Skeletal muscle tissue (tissue), 4 donors: ENCODE results near the gene AKAP6. TPM values are rescaled to one million over a fixed set of nuclear protein-coding genes. Genes with fewer than 3 reads are reported as not detected.
A peak's percentile ranks its signal among the peaks of the same experiment; 100 is the strongest.
"Not testable (repeated sequence)": the region's sequence is repeated elsewhere in the genome, so short reads cannot be mapped to it uniquely, and the experiment has no call there.

Experiments
- H3K27ac ChIP-seq: one replicate; pipeline ENCODE4 v1.7.0; 2013; ENCODE audit warnings: mild to moderate bottlenecking, low read depth, low read length, inconsistent platforms
- H3K27me3 ChIP-seq, 3 donors: one replicate each; pipeline ENCODE4 v1.7.0; 2013; ENCODE audit warnings: low read length in 3 of 3; ENCODE audit not compliant: control insufficient read depth in 3 of 3, insufficient read depth in 3 of 3
- H3K36me3 ChIP-seq, 3 donors: one replicate each; pipeline ENCODE4 v1.7.0; 2013; ENCODE audit warnings: low read length in 3 of 3; ENCODE audit not compliant: control insufficient read depth in 3 of 3, insufficient read depth in 3 of 3
- H3K4me1 ChIP-seq, 3 donors: one replicate each; pipeline ENCODE4 v1.7.0; 2013; ENCODE audit warnings: low read length in 3 of 3, mild to moderate bottlenecking in 3 of 3; ENCODE audit not compliant: control insufficient read depth in 3 of 3, insufficient read depth in 3 of 3
- H3K4me3 ChIP-seq, 3 donors: one replicate each; pipeline ENCODE4 v1.7.0; 2013; ENCODE audit warnings: low read length in 3 of 3
- H3K9ac ChIP-seq, 3 donors: one replicate each; pipeline ENCODE4 v1.7.0; 2013; ENCODE audit warnings: low read length in 3 of 3, mild to moderate bottlenecking in 3 of 3, moderate library complexity in 2 of 3, low read depth in 1 of 3
- H3K9me3 ChIP-seq, 3 donors: one replicate each; pipeline ENCODE4 v1.7.0; 2013; ENCODE audit warnings: low read length in 3 of 3; ENCODE audit not compliant: control insufficient read depth in 3 of 3
- total RNA-seq: library from RNA; depleted of rRNA; stranded (reverse); fragments of >200 nt; gene quantifications from one replicate; pipeline ENCODE4 v1.2.3, GENCODE V29; 2014
- donor health status: Osteomylitis.

AKAP6 gene
- total RNA-seq, 1 donor from 2014 or later, result 102 TPM

DNA sequence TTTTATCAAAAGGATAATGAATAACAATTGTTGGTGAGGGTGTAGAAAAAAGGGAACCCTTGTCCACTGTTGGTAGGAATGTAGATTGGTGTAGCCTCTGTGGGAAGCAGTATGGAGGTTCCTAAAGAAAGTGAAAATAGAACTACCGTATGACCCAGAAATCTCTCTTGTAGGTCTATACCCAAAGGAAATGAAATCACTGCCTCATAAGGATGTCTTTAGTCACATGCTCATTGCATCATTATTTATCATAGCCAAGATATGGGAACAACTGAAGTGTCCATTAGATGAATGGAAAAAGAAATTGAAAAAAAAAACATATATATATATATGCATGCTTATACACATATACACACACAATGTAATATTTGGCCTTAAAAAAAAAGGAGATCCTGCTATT, 450.7 kb downstream of the AKAP6 start:
- Histone ChIP-seq H3K9me3 (no peaks in the 10 kb centered on the region), H3K4me3 (no peak overlapping the region), H3K27ac (no peak overlapping the region), H3K9ac (no peak overlapping the region), H3K27me3 (no peaks in the 10 kb centered on the region), H3K4me1 (no peaks in the 10 kb centered on the region), H3K36me3 (peaks cover 0 to 2% (median 0%) of the 10 kb centered on the region in 3 donors)

DNA sequence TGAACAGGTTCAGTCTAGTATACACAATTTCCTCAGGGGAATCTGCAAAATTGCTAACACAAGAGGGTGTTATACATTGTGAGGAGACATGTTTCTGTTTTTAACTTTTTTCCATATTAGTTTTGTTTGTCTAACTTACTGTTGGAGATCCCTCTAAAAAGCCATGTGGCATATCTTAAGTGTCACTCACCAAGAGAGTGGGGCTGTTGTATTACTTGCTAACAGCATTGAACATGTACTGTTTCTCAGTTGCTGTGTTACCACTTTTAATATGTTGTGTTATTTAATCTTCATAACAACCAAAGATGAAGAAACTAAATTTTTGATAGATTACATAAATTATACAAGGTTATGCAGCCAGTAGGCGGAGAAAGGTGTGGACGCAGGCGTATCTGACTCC, 455.3 kb downstream of the AKAP6 start:
- no peak overlapping the region for H3K9ac ChIP-seq
- no peak overlapping the region for H3K4me3 ChIP-seq
- no peaks in the 10 kb centered on the region for H3K27me3 ChIP-seq
- H3K9me3 ChIP-seq, result no peaks in the 10 kb centered on the region
- H3K4me1 ChIP-seq, result no peaks in the 10 kb centered on the region
- peaks cover 2 to 7% (median 4%) of the 10 kb centered on the region in 3 donors for H3K36me3 ChIP-seq
- H3K27ac ChIP-seq, result no peak overlapping the region

DNA sequence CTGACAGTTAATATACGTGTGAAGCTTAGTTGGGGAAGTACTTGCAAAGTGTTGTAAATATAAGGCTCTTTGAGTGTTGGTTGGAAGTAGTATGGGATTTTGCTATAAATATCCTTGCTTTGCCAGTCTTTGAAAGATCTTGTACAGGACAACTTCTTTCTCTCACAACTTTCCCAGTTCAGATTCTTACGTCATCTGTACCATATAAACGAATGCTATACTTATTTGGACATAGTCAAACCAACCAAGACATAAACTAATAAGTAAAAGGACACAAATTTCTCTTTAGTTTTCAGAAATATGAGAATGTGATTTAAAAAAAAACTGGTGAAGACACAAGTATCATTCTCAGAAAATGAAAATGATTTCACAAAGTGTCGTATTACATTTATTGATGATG, 456.5 kb downstream of the AKAP6 start:
- no peaks in the 10 kb centered on the region for H3K4me1 ChIP-seq
- no peak overlapping the region for H3K9ac ChIP-seq
- no peaks in the 10 kb centered on the region for H3K27me3 ChIP-seq
- no peaks in the 10 kb centered on the region for H3K9me3 ChIP-seq
- no peak overlapping the region for H3K4me3 ChIP-seq
- no peak overlapping the region for H3K27ac ChIP-seq
- peaks cover 2 to 9% (median 7%) of the 10 kb centered on the region in 3 donors for H3K36me3 ChIP-seq

DNA sequence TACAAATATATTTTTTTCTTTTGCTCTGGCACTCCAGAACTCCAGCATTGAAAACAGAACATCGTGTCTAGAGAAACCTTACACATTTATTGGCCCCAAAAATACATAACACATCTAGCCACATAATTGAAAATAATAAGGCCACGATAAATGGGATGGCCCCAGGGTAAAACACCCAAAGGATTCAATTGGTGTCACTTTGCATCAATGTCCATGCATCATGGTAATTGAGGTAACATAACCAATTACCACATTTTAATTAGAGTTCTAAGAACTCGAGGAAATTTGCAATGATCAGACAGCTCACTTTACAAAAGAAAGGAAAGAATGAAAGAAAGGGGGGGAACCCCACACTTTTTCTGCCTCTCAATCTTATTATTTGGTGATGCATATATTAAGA, 457.8 kb downstream of the AKAP6 start:
- H3K4me3 ChIP-seq, result no peak overlapping the region
- no peak overlapping the region for H3K27ac ChIP-seq
- no peaks in the 10 kb centered on the region for H3K4me1 ChIP-seq
- peaks cover 2 to 9% (median 7%) of the 10 kb centered on the region in 3 donors for H3K36me3 ChIP-seq
- no peaks in the 10 kb centered on the region for H3K9me3 ChIP-seq
- H3K27me3 ChIP-seq, result no peaks in the 10 kb centered on the region
- no peak overlapping the region for H3K9ac ChIP-seq

DNA sequence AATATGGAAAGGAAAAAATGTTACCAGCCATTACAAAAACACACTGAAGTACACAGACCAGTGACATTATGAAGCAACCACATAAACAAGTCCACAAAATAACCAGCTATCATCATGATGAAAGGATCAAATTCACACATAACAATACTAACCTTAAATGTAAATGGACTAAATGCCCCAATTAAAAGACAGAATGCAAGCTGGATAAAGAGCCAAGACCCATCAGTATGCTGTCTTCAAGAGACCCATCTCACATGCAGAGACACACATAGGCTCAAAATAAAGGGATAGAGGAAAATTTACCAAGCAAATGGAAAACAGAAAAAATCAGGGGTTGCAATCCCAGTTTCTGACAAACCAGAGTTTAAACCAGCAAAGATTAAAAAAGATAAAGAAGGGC, 463.9 kb downstream of the AKAP6 start:
- H3K9me3 ChIP-seq, H3K4me3 ChIP-seq, H3K9ac ChIP-seq, H3K4me1 ChIP-seq, H3K27me3 ChIP-seq, H3K27ac ChIP-seq, H3K36me3 ChIP-seq: not testable (repeated sequence)

DNA sequence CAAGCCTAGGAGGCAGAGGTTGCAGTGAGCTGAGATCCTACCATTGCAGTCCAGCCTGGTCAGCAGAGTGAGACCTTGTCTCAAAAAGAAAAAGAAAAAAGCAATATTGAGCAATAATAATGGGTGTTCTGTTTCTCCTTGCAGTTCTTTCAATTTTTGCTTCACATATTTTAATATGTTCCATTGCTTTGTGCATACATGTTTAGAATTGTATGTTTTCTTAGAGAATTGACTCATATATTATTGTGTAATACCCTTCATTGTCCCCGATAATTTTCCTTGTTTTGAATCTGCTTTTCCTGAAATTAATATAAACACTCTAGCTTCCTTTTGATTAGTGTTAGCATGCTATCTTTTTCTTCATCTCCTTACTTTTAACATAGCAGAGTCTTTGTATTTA, 471.2 kb downstream of the AKAP6 start:
- H3K9ac ChIP-seq, result no peak overlapping the region
- no peaks in the 10 kb centered on the region for H3K4me1 ChIP-seq
- no peaks in the 10 kb centered on the region for H3K27me3 ChIP-seq
- no peak overlapping the region for H3K27ac ChIP-seq
- H3K36me3 ChIP-seq, result peaks cover 0 to 3% (median 0%) of the 10 kb centered on the region in 3 donors
- no peak overlapping the region for H3K4me3 ChIP-seq
- peaks cover 0 to 12% (median 0%) of the 10 kb centered on the region in 3 donors for H3K9me3 ChIP-seq

DNA sequence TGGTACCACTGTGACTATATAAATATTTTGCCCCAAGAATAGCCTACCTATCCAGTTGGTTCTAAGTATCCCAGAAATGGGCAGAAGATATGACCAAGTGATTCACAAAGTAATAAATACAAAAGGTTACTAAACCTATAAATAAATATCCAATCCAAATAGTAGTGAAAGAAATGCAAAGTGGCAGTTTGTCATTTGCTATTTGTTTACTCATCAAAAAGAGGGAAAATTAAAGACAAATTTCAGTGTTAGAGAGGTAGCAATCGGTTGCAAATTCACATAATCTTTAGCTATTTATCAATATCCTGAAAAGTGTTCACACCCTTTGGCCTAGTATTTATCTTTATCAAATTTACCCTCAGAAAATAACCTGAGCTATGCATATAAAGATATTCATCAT, 473.2 kb downstream of the AKAP6 start:
- no peaks in the 10 kb centered on the region for H3K27me3 ChIP-seq
- no peak overlapping the region for H3K4me3 ChIP-seq
- no peaks in the 10 kb centered on the region for H3K4me1 ChIP-seq
- peaks cover 0 to 3% (median 0%) of the 10 kb centered on the region in 3 donors for H3K36me3 ChIP-seq
- no peak overlapping the region for H3K27ac ChIP-seq
- no peak overlapping the region for H3K9ac ChIP-seq
- H3K9me3 ChIP-seq, result peaks cover 0 to 12% (median 0%) of the 10 kb centered on the region in 3 donors

DNA sequence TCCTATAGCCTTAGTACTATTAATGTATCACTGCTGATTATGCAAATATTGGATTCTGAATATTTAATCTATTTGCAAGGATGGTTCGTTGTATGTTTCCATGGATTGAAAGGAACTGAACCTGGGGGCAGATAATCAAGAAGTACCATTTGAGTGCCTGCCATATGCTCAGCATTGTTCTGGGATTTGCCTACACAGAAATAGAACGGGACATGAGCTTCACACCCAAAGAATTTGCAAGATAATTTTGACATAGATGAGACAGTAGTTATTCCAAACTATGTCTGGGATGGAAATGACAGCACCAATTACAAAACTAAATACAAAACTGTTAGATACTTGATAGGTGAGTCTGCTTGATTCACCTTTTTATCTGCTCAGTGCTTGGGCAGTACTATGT, 476.9 kb downstream of the AKAP6 start:
- peaks cover 0 to 3% (median 0%) of the 10 kb centered on the region in 3 donors for H3K36me3 ChIP-seq
- peaks cover 0 to 4% (median 2%) of the 10 kb centered on the region in 3 donors for H3K4me1 ChIP-seq
- H3K9me3 ChIP-seq, result peaks cover 0 to 6% (median 0%) of the 10 kb centered on the region in 3 donors
- H3K9ac ChIP-seq, result no peak overlapping the region
- H3K27ac ChIP-seq, result no peak overlapping the region
- no peaks in the 10 kb centered on the region for H3K27me3 ChIP-seq
- H3K4me3 ChIP-seq, result no peak overlapping the region

DNA sequence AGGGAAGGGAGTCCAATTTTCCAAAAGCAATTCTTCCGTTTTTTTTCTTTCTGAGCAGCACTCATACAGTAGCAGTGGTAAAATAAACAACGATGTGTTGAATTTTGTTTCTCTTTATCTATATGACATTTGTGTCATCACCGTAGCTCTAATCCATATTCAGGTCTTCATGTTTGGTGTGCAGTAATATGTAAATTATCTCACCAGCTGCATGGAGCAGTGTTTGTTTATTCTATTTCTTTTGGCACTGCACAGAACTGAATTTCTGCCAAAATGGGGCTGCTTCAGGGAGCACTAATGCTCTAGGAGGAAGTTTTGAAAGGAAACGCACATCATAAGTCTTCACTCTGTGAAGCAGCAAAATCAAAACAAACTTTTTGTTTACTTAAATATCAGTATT, 479.5 kb downstream of the AKAP6 start:
- Histone ChIP-seq H3K36me3 (peaks cover 0 to 3% (median 0%) of the 10 kb centered on the region in 3 donors), H3K4me3 (peak overlapping the region in 1 of 3 donors; percentile 25), H3K9ac (no peak overlapping the region), H3K9me3 (peaks cover 0 to 6% (median 0%) of the 10 kb centered on the region in 3 donors), H3K27me3 (no peaks in the 10 kb centered on the region), H3K27ac (no peak overlapping the region), H3K4me1 (peaks cover 0 to 4% (median 2%) of the 10 kb centered on the region in 3 donors)

DNA sequence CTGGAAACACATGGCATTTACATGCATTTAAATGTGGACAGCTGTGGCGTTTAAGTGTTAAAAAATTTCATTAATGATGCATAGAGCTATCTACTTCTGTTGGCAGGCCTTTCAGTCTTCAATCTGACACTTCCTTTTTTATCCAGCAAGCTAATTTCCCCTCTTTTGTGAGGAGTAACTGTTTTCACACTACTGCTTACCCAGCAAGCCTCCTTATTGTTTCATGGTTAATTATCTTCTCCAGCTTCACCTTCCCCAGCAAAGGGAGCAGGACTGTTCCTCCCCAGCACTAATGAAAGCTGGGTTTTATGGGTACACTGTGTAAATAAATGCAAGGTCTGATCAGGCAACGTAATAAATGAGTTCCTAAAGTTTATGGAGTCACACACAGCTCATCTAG, 480.2 kb downstream of the AKAP6 start:
- no peaks in the 10 kb centered on the region for H3K36me3 ChIP-seq
- no peak overlapping the region for H3K4me3 ChIP-seq
- H3K4me1 ChIP-seq, result peaks cover under 1 to 4% (median 2%) of the 10 kb centered on the region in 3 donors
- no peak overlapping the region for H3K27ac ChIP-seq
- H3K9me3 ChIP-seq, result no peaks in the 10 kb centered on the region
- no peaks in the 10 kb centered on the region for H3K27me3 ChIP-seq
- no peak overlapping the region for H3K9ac ChIP-seq

DNA sequence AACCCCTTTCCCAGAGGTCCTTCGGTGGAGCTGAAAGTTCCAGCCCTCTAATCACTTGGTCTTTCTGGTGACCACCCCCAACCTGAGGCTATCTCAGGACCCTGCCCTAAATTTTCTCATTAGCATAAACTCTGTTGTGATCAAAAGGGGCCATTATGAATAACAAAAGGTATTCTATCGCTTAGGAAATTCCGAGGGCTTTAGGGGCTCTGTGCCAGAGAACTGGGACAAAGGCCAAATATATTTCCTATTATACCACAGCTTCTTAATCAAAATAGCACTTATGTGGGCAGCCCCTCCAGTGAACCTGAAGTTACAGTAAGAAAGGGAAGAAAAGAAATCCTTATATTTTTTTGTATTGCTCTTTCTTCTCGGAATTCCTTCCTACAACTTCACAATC, 484.3 kb downstream of the AKAP6 start:
- Histone ChIP-seq H3K9me3 (no peaks in the 10 kb centered on the region), H3K27ac (no peak overlapping the region), H3K36me3 (no peaks in the 10 kb centered on the region), H3K27me3 (no peaks in the 10 kb centered on the region), H3K4me3 (no peak overlapping the region), H3K9ac (no peak overlapping the region), H3K4me1 (peaks cover 0 to 3% (median 2%) of the 10 kb centered on the region in 3 donors)
